ENCODE data around the gene MFSD11. TPM values are rescaled to one million over a fixed set of nuclear protein-coding genes. Genes with fewer than 3 reads are reported as not detected.
A peak's percentile ranks its signal among the peaks of the same experiment; 100 is the strongest.
"Not testable (repeated sequence)": the region's sequence is repeated elsewhere in the genome, so short reads cannot be mapped to it uniquely, and the experiment has no call there.

MFSD11 gene
- total and polyA plus RNA-seq, 3 experiments from 2014 or later = 22.3 to 28.4 (median 22.9) TPM

DNA sequence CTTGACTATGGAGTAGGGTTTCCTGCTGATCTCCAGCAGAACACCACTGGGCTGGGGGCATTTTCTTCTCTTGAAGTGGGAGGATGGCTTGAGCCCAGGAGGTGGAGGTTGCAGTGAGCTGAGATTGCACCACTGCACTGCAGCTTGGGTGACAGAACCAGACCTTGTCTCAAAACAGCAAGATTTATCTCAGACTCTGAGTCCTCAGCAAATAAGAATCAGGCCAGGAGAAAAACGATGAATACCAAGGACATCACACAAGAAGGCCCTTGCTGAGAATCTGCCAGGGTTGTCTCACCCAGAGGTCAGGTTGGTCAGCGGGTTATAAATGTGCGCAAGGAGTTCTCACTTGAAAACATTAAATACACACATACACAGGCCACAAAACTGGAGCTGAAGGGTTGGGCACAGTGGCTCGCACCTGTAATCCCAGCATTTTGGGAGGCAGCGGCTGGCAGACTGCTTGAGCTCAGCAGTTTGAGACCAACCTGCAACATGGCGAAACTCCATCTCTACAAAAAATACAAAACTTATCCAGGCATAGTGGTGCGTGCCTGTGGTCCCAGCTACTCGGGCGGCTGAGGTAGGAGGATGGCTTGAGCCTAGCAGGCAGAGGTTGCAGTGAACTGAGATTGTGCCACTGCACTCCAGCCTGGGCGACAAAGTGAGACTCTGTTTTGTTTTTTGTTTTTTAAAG, 34.8 kb upstream of the MFSD11 start:
- no peak overlapping the region for H3K27ac ChIP-seq (ENCODE audit: low read depth, low read length)

DNA sequence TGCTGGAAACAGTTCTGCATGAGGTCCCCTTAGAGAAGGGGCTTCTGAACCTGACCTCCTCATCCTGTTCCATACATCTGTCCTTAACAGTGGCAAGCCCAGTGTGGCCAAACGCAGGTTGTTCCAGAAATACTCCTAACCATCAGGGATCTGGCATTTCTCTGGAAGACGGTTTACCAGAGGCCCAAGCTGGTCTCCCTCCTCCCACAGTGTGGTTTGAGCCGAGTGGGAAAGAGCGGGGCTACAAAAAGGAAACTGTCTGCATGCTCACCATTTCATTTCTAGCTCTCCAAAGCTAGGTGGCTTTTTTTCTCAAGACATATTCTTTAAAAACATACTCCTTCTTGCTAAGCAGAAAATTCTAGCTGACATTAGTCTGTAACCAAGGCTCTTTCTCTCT, 33.1 kb upstream of the MFSD11 start:
- Mint-ChIP-seq H3K27ac (no peak overlapping the region), H3K4me3 (no peak overlapping the region), H3K27me3 (no peaks in the 10 kb centered on the region), H3K4me1 (peaks cover 18 to 42% (median 18%) of the 10 kb centered on the region in 3 donors), H3K9me3 (no peaks in the 10 kb centered on the region), H3K36me3 (peaks cover 0 to 3% (median 2%) of the 10 kb centered on the region in 3 donors)
- DNase-seq = no peak
- Histone ChIP-seq H3K27ac (ENCODE audit: low read depth, low read length) (no peak overlapping the region), H3K27me3 (ENCODE audit: insufficient read depth, low read length, poor library complexity, severe bottlenecking) (no peaks in the 10 kb centered on the region), H3K4me3 (ENCODE audit: low read length) (no peak overlapping the region), H3K36me3 (ENCODE audit: insufficient read depth, low read length) (no peaks in the 10 kb centered on the region), H3K9me3 (ENCODE audit: low read length) (no peaks in the 10 kb centered on the region), H3K4me1 (ENCODE audit: insufficient read depth, low read length) (no peaks in the 10 kb centered on the region)
- POLR2A ChIA-PET = interaction anchor here (0.6 kb wide), 1 partner anchor 83 kb away, joined by 5 read pairs; no protein-coding TSS in a partner anchor
- CTCF ChIA-PET = interaction anchor here (1.5 kb wide), 1 partner anchor 14 kb away, joined by 3 read pairs; no protein-coding TSS in a partner anchor

More for the DNA sequence above, 34.8 kb upstream of the MFSD11 start:
- CTCF ChIA-PET = interaction anchor here (0.6 to 1.8 kb wide), 4 partner anchors 10 to 242 kb away, joined by 3 to 7 read pairs (median 4); partner anchors contain the start of gene METTL23
- Histone ChIP-seq H3K4me3 (ENCODE audit: low read length) (no peak overlapping the region), H3K9me3 (ENCODE audit: low read length) (no peaks in the 10 kb centered on the region), H3K4me1 (ENCODE audit: insufficient read depth, low read length) (no peaks in the 10 kb centered on the region), H3K36me3 (ENCODE audit: insufficient read depth, low read length) (no peaks in the 10 kb centered on the region), H3K27me3 (ENCODE audit: insufficient read depth, low read length, poor library complexity, severe bottlenecking) (no peaks in the 10 kb centered on the region)
- Mint-ChIP-seq H3K27ac (peak overlapping the region in 3 of 8 donors; percentile 39 to 61 (median 54)), H3K4me3 (no peak overlapping the region), H3K9me3 (no peaks in the 10 kb centered on the region), H3K27me3 (no peaks in the 10 kb centered on the region), H3K4me1 (peaks cover 5 to 32% (median 8%) of the 10 kb centered on the region in 3 donors), H3K36me3 (peaks cover 0 to 3% (median 2%) of the 10 kb centered on the region in 3 donors)
- DNase-seq = no peak
- POLR2A ChIA-PET = interaction anchor here (1.1 kb wide), 1 partner anchor 11 kb away, joined by 3 read pairs; no protein-coding TSS in a partner anchor

DNA sequence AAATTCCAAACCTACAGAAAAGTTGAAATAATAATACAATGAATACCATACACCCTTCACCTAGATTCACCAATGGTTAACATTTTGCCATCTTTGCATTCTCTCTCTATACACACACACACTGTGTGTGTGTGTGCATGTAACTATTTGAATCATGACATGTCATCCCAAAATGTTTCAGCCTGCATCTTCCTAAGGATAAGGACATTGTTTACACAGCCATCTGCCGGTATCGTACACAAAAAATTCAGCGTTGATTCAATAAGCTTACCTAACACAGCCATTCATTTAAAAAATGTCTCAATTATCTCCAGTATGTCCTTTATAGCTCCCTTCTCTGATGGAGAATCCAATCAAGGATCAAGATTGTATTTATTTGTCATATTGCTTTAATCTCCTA, 31.1 kb upstream of the MFSD11 start:
- Mint-ChIP-seq H3K9me3 (no peaks in the 10 kb centered on the region), H3K36me3 (peaks cover 0 to 3% (median 0%) of the 10 kb centered on the region in 3 donors), H3K4me3 (peak overlapping the region in 1 of 7 donors; percentile 70), H3K27me3 (no peaks in the 10 kb centered on the region), H3K27ac (peak overlapping the region in 3 of 8 donors; percentile 6 to 78 (median 21)), H3K4me1 (peaks cover 21 to 49% (median 25%) of the 10 kb centered on the region in 3 donors)
- Histone ChIP-seq H3K9me3 (ENCODE audit: low read length) (no peaks in the 10 kb centered on the region), H3K4me3 (ENCODE audit: low read length) (no peak overlapping the region), H3K4me1 (ENCODE audit: insufficient read depth, low read length) (peaks cover 6% of the 10 kb centered on the region), H3K36me3 (ENCODE audit: insufficient read depth, low read length) (no peaks in the 10 kb centered on the region), H3K27ac (ENCODE audit: low read depth, low read length) (no peak overlapping the region), H3K27me3 (ENCODE audit: insufficient read depth, low read length, poor library complexity, severe bottlenecking) (no peaks in the 10 kb centered on the region)
- ChIA-PET CTCF (no interaction called here), POLR2A (no interaction called here)
- DNase-seq = no peak

DNA sequence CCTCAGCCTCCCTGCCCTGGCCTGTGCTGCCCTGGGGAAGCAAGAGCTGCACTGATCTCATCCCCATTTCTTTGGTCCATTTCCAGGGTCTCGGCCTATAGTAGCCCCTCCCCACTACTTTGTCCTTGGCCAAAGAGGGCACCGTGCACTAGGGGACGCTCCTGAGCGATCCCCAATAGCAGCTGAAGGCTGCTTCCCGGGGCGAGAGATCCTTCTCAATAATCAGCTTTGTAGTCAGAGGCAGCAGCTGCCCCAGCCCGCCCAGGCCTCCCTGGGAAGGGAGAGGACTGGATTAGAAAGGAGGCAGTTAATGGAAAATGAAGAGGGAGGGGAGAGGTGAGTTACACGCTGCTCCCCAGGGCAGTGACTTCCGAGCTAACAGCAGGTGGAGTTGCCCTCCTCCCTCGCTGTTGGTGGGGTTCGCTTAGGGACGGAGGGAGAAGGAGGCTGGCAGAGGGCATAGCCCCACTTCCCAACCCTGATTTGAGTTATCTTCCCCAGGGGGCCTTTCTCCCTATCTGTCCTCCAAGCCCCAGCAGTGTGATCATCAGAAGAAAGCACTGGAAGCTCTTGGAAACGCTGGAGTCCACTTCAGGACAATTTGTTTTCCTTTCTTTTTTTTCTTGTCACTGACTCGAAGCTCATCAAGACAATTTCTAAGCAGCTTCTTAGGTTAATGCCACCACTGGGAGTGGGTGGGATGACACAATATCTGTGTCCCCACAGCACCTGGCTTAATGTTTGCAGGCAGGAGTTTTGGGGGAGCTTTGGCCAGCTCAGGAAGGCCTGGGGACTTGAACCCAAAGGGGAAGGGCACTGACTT, 29.7 kb upstream of the MFSD11 start:
- no peaks in the 10 kb centered on the region for H3K27me3 Mint-ChIP-seq
- H3K27ac Mint-ChIP-seq = peak overlapping the region in 4 of 8 donors; percentile 17 to 80 (median 46)
- H3K4me1 ChIP-seq (ENCODE audit: insufficient read depth, low read length) = peaks cover 6% of the 10 kb centered on the region
- H3K36me3 Mint-ChIP-seq = peaks cover 0 to 6% (median 3%) of the 10 kb centered on the region in 3 donors
- no peaks in the 10 kb centered on the region for H3K9me3 Mint-ChIP-seq
- no peak overlapping the region for H3K4me3 ChIP-seq (ENCODE audit: low read length)
- no peaks in the 10 kb centered on the region for H3K27me3 ChIP-seq (ENCODE audit: insufficient read depth, low read length, poor library complexity, severe bottlenecking)
- H3K9me3 ChIP-seq (ENCODE audit: low read length) = no peaks in the 10 kb centered on the region
- ChIA-PET CTCF (interaction anchor here (0.9 to 2.1 kb wide), 3 partner anchors 9 to 26 kb away, joined by 3 to 5 read pairs (median 3); no protein-coding TSS in a partner anchor), POLR2A (interaction anchor here (1.6 kb wide), 1 partner anchor 37 kb away, joined by 4 read pairs; no protein-coding TSS in a partner anchor)
- peak overlapping the region in 6 of 7 donors; percentile 26 to 85 (median 71) for H3K4me3 Mint-ChIP-seq
- H3K27ac ChIP-seq (ENCODE audit: low read depth, low read length) = no peak overlapping the region
- peaks cover 21 to 46% (median 25%) of the 10 kb centered on the region in 3 donors for H3K4me1 Mint-ChIP-seq
- DNase-seq = no peak
- H3K36me3 ChIP-seq (ENCODE audit: insufficient read depth, low read length) = no peaks in the 10 kb centered on the region

DNA sequence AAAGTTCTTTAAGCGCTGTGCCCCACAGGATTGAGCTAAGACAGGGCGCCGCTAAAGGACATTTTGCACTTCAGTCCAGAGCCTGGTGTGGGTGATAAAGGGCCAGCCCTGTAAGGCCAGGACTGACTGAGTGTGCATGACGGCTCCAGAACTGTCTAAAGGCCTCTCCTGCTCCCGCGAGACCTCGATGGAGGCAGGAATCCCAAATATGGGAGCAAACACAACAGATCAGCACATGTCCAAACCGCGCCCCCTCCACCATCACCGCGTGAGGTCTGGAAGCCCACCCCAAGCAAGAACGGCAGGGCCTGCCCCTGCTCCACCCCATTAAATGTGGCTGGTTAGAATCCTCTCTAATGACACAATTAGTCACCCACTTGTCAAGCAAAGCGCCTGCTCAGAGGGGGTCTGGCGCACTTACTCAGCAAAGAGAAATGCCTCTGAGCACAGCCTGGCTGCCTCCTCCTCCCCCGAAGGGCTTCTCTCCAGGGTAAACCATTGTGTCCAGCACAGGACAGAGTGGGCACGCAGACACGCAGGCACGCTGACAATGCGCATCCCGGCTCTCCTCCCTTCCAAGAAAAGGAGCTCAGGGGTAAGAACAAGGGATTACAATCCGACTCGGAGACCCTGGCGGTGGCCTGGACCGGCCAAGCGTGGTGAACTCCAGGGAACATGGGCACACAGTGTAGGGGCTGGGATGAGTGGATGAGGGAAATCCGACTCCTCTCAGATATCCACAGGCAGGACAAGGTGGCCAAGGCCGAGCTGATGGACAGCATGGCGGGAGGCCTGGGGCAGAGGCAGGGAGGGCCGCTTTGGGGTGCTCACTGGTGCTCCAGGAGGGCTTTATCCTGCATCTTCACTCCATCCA, 28.6 kb upstream of the MFSD11 start:
- Mint-ChIP-seq H3K9me3 (no peaks in the 10 kb centered on the region), H3K27me3 (no peaks in the 10 kb centered on the region), H3K4me3 (peak overlapping the region; percentile 71 to 89 (median 76)), H3K36me3 (peaks cover 0 to 18% (median 3%) of the 10 kb centered on the region in 3 donors), H3K4me1 (peaks cover 30 to 57% (median 32%) of the 10 kb centered on the region in 3 donors), H3K27ac (peak overlapping the region in 7 of 8 donors; percentile 60 to 92 (median 77))
- DNase-seq = no peak
- POLR2A ChIA-PET = interaction anchor here (1.6 kb wide), 1 partner anchor 38 kb away, joined by 4 read pairs; no protein-coding TSS in a partner anchor
- Histone ChIP-seq H3K9me3 (ENCODE audit: low read length) (no peaks in the 10 kb centered on the region), H3K27ac (ENCODE audit: low read depth, low read length) (no peak overlapping the region), H3K27me3 (ENCODE audit: insufficient read depth, low read length, poor library complexity, severe bottlenecking) (no peaks in the 10 kb centered on the region), H3K36me3 (ENCODE audit: insufficient read depth, low read length) (peaks cover 8% of the 10 kb centered on the region), H3K4me3 (ENCODE audit: low read length) (no peak overlapping the region), H3K4me1 (ENCODE audit: insufficient read depth, low read length) (peaks cover 7% of the 10 kb centered on the region)
- CTCF ChIA-PET = interaction anchor here (1.2 to 2.1 kb wide), 2 partner anchors 27 to 163 kb away, joined by 3 to 5 read pairs; no protein-coding TSS in a partner anchor

DNA sequence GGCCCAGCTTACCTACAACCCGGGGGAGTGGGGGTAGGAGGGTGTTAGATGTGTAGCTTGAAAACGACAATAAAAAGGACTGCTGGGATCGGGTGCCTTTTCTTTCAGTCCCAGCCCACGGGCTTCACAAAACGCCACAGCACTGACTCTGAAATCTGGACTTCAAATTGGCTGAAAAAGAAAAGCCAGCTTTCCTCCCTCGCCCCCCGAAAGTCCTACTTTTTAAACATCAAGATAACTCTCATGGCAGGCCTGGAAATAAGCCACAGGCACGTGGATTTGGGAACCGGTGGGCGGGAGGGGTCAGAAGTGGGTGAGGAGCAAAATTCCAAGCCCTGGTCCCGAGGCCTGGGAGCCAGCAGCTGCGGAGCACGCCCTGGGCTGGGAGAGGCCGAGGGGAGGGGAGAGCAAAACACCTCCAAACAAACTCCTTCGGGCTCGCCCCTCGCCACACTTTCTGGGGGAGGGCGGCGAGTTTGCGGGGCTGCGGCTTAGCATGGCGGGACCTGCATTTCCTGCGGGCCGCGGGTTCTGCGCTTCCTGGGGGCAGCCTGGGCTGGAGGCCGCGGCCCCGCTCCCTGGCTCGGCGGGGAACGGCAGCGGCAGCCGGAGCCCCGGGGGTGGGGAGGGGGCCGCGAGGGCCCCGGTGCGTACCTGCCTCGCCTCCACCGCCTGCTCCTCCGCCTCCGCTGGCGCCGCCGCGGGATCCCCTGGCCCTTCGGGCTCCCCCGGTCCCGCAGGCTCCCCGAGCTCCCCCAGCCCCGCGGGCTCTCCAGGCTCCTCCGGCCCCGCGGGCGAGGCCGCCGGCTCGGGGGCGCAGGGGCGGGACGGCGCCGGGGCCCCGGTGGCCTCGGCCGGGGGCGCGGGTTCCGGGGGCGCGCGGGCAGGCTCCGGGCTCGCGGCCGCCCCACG, 27.7 kb upstream of the MFSD11 start:
- not testable (repeated sequence) for H3K27me3 Mint-ChIP-seq; H3K36me3 ChIP-seq (ENCODE audit: insufficient read depth, low read length); H3K9me3 ChIP-seq (ENCODE audit: low read length); H3K9me3 Mint-ChIP-seq; H3K4me3 ChIP-seq (ENCODE audit: low read length); DNase-seq; H3K27me3 ChIP-seq (ENCODE audit: insufficient read depth, low read length, poor library complexity, severe bottlenecking)
- Histone ChIP-seq H3K27ac (ENCODE audit: low read depth, low read length) (peak overlapping the region; percentile 29), H3K4me1 (ENCODE audit: insufficient read depth, low read length) (peaks cover 16% of the 10 kb centered on the region)
- POLR2A ChIA-PET = interaction anchor here (1.6 kb wide), 1 partner anchor 39 kb away, joined by 4 read pairs; no protein-coding TSS in a partner anchor
- H3K4me3 Mint-ChIP-seq = peak overlapping the region; percentile 71 to 89 (median 76)
- CTCF ChIA-PET = interaction anchor here (1.2 to 4.6 kb wide), 3 partner anchors 28 to 164 kb away, joined by 3 to 26 read pairs (median 5); no protein-coding TSS in a partner anchor
- H3K36me3 Mint-ChIP-seq = peaks cover 3 to 22% (median 4%) of the 10 kb centered on the region in 3 donors
- peak overlapping the region in 6 of 8 donors; percentile 21 to 88 (median 78) for H3K27ac Mint-ChIP-seq
- H3K4me1 Mint-ChIP-seq = peaks cover 36 to 60% (median 37%) of the 10 kb centered on the region in 3 donors

Data from CD8-positive, alpha-beta memory T cell (primary cell).